Stimulated activated CD4-positive, alpha-beta T cell treated with anti-CD3 and anti-CD28 coated beads, TNF-alpha, amount 100 ng/mL, for 1 hour (primary cell): ENCODE data around the gene RORB.

Experiments used
- DNase-seq, 3 donors: peaks; one replicate each; pipeline ENCODE4 v3.0.0-alpha.2; 2020; ENCODE audit warnings: low read depth in 3 of 3, low spot score in 1 of 3

The RORB gene

GRCh38 chr9:74697535-74697934 is 200.4 kb downstream of the RORB start:
- DNase-seq, result no peak

- no peak for DNase-seq
Measured at GRCh38 chr9:74711341-74711740, 214.2 kb downstream of the RORB start.

- no peak for DNase-seq
Measured at GRCh38 chr9:74718709-74719108, 221.6 kb downstream of the RORB start.

GRCh38 chr9:74719306-74719705 is 222.2 kb downstream of the RORB start:
- no peak for DNase-seq

- no peak for DNase-seq
Measured at GRCh38 chr9:74721696-74722660, 224.8 kb downstream of the RORB start.

- DNase-seq, result no peak
Measured at GRCh38 chr9:74724317-74724716, 227.2 kb downstream of the RORB start.

GRCh38 chr9:74726581-74726980 is 229.4 kb downstream of the RORB start:
- DNase-seq, result no peak

- DNase-seq, result no peak
Measured at GRCh38 chr9:74728176-74728575, 231.0 kb downstream of the RORB start.

- no peak for DNase-seq
Measured at GRCh38 chr9:74729136-74729695, 232.1 kb downstream of the RORB start.

- no peak for DNase-seq
Measured at GRCh38 chr9:74735761-74736160, 238.6 kb downstream of the RORB start.

GRCh38 chr9:74736646-74737045 is 239.5 kb downstream of the RORB start:
- DNase-seq, result no peak

GRCh38 chr9:74742191-74742790 is 245.2 kb downstream of the RORB start:
- no peak for DNase-seq
